OCI-LY3 (cell line): ENCODE data around the gene VIL1.

Experiments used
- CTCF ChIP-seq: fragments of 200-600, 300-600 bp; sonication (generic); IDR thresholded peaks from 2 replicates; pipeline ENCODE4 v1.5.1; 2014; ENCODE audit warnings: antibody characterized with exemption, low read length, low read depth
- EZH2phosphoT487 ChIP-seq: fragments of 200-600 bp; shearing (Covaris generic); IDR thresholded peaks from 2 replicates; pipeline ENCODE4 v1.6.1; 2018; ENCODE audit warnings: antibody characterized with exemption, mixed run types, low read depth

DNA sequence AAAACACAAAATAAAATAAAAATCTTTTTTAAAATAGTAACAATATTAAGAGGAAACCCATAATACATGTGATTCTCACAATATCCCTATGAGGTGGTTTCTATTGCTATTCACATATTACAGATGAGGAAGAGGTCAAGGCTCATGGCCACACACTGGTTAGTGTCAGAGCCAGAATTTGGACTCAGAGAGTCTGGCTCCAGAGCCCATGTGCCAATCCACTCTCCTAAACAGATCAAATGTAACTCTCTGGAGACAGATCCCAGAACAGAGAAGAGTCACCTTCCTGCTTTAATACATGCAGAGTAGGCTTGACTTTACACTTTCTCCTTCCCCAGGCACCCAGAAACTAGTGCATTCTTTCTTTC lies 47.0 kb upstream of the VIL1 start:
- TF ChIP-seq CTCF (no peak), EZH2phosphoT487 (no peak)
